GM12865 (cell line): ENCODE data around the gene SIGLEC12.
"Not testable (repeated sequence)": the region's sequence is repeated elsewhere in the genome, so short reads cannot be mapped to it uniquely, and the experiment has no call there.

Source experiments
- DNase-seq: peaks from one replicate; pipeline ENCODE4 v3.0.0; 2010; ENCODE audit warnings: low read depth
- H3K4me3 ChIP-seq: 2 replicates; pipeline ENCODE4 v1.5.1; 2011; ENCODE audit warnings: mild to moderate bottlenecking, low read depth, low read length, control low read depth
- CTCF ChIP-seq: IDR thresholded peaks from 2 replicates; pipeline ENCODE4 v1.5.1; 2011; ENCODE audit warnings: low read length, control low read depth, low read depth, inconsistent platforms; ENCODE audit not compliant: insufficient read depth; ENCODE audit errors: missing control alignments

The SIGLEC12 gene

DNA sequence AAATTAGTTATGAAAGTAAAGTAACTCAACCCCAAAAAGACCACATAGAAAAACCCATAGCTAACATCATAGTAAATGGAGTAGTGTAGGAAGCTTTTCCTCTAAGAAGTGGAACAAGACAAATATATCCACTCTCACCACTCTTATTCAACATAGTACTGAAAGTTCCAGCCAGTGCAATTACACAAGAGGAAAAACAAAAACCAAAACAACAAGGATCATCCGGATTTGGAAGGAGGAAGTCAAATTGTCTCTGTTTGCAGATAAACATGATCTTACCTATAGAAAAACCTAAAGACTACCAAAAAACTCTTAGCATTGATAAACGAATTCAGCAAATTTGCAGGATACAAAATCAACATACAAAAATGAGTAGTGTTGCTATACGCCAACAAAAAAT lies 34.9 kb downstream of the SIGLEC12 start:
- H3K4me3 ChIP-seq, result no peak overlapping the region
- TF ChIP-seq CTCF, result no peak
- DNase-seq, result no peak

- H3K4me3 ChIP-seq, DNase-seq: not testable (repeated sequence)
Measured at GRCh38 chr19:51463976-51464581, 37.5 kb downstream of the SIGLEC12 start.

GRCh38 chr19:51462681-51463080 lies 38.9 kb downstream of the SIGLEC12 start:
- no peak for TF ChIP-seq CTCF
- DNase-seq, result no peak
- no peak overlapping the region for H3K4me3 ChIP-seq

DNA sequence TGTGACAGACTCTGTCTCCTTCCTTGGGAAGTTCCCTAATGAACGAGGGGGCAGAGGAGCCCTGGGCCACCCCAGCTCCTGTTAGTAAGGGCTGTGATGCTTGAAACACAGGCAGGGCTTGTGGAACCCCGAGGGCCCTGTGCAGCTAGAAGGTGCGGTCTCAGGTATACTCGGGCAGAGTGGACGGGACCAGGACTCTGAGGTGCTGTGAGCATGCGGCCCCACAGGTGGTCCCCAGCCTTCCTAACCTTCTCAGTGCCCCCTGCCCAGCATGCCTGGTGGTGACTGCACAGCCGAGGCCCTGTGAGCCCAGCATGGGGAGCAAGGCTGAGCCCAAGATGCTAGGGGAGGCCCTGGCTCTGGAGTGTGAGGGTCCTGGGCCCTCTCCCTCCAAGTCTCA lies 39.3 kb downstream of the SIGLEC12 start:
- no peak for TF ChIP-seq CTCF
- no peak for DNase-seq
- no peak overlapping the region for H3K4me3 ChIP-seq

GRCh38 chr19:51461723-51462161 lies 39.9 kb downstream of the SIGLEC12 start:
- DNase-seq, result no peak
- TF ChIP-seq CTCF, result no peak
- H3K4me3 ChIP-seq, result no peak overlapping the region

DNA sequence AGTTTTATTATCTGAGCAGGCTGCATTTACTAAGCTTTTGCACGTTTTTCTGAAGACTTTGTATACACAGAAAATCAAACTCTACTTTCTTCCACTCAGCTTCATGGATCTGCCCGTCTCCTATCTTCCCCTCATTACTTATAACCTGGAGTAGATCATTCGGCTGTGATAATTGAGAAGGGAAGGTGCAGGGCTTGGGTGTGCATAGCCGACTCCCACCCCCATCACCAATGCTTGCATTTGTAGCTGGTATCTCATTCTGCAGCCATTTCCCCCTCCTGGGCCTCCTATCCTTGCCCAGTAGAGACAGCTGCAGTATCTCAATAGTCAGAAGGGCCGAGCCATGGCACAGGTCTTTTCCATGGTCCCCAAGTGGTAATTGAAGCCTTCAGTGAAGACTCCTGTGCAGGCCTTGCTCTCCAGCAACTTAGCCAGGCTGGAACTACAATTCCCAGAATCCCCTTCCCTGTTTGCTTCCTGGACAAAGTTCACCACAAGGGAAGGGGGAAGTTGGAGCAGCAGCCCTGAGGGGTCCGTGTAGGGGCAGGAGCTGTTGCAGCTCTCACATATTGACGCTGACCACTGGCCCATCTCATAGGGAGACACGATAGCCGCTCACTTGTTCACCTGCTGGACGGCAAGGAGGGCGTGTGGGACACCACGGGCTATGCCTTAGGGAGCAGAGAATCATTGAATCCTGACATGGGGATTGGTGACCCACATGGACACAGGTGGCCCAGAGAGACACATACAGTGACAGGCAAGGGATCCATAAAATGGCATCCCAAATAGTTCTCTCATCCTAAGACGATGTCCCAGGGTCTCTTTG lies 41.2 kb downstream of the SIGLEC12 start:
- no peak for TF ChIP-seq CTCF
- no peak for DNase-seq
- no peak overlapping the region for H3K4me3 ChIP-seq

- no peak for DNase-seq
- H3K4me3 ChIP-seq, result no peak overlapping the region
Measured at GRCh38 chr19:51458899-51459505, 42.6 kb downstream of the SIGLEC12 start.

More at GRCh38 chr19:51458899-51459505, 42.6 kb downstream of the SIGLEC12 start:
- no peak for TF ChIP-seq CTCF
